ENCODE measurements around the gene EVX1.

The EVX1 gene

GRCh38 chr7:27249724-27250556, 7.3 kb downstream of the EVX1 start:
- peak; percentile 7 for DNase-seq (ENCODE audit: low spot score)

DNA sequence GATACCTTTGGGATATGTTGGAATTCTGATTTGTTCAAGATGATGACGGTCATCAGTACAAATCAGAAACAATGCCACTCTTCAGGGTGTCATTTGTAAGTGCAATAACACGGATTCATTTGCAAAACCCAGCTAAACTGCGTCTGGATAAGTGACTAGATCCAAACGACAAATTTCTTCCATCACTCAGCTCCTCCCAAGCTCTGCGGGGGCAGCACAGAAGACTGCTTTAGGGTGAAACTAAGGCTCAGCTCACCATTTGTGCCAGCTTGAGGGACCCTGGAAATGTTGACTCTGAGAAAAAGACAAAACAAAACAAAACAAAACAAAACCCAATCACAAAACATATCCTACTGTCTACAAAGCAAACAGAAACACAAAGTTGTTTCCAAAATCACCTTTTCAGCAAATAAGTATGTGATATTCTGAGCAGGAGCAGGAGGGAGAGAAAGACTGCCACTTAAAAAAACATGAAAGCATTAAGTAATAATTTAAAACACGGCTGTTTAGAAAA, 8.0 kb downstream of the EVX1 start:
- peak; percentile 6 for DNase-seq (ENCODE audit: low spot score)

DNA sequence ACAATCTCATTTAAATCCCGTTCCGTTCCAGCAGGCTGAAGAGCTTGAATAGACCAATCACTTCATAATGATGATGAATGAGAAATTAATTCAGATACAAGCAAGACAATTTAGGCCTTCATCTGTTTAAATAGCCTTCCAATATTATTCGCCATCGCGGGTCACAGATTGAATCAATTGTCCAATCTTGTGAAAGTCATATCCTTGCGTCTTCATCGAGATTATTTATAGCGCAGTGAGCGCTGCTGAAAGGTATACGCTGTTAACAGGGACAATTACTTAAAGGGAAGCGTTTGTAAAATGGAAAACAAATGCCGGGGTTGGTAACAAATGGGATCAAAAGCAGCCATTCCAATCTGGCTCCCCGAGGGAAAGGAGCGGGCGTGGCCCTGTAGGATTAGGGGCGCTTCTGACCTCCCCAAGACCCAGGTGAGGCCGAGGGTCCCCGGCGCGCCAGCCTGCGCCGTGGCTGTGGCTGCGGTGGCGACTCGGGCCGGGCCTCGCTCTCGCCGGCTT, 8.6 kb downstream of the EVX1 start:
- peak; percentile 13 for DNase-seq (ENCODE audit: low spot score)

GRCh38 chr7:27251652-27252590, 9.3 kb downstream of the EVX1 start:
- peak; percentile 11 for DNase-seq (ENCODE audit: low spot score)

DNA sequence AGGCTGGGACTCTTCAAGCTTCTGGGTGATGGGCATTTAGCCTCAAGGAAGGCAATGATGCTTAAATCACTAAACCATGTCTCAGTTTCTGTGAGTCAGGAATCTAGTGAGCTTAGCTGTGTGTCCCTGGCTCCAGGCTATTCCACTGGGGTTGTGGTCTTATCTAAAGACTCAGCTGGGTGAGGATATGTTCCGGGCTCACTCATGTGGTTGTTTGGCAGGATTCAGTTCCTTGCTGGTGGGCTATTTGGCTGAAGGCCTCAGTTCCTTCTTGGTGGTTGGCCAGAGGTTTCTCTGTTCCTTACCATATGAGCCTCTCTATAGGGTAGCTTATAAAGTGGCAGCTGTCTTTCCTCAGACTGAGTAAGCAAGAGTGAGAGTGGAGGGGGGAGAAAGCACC, 12.0 kb downstream of the EVX1 start:
- DNase-seq (ENCODE audit: low spot score): peak; percentile 4

DNA sequence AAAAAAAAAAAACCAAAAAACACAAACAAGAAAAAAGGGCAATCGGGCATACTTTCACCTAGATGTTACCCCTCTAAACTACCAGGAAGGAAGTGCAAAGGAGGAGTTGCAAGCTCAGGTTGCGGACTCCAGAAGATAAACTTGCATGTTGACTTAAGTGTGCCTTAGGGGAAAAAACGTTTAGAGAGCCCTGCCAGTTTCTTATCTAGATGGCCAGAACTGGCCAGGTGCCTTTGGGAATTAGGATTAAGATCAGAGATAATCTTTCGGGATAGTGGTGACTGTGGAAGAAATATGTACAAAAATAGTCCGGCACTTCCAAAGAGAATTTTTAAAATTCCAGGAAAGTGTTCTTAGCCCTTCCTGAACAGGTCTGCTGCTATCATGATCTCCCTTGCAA, 17.6 kb downstream of the EVX1 start:
- peak; percentile 5 for DNase-seq (ENCODE audit: low spot score)

DNA sequence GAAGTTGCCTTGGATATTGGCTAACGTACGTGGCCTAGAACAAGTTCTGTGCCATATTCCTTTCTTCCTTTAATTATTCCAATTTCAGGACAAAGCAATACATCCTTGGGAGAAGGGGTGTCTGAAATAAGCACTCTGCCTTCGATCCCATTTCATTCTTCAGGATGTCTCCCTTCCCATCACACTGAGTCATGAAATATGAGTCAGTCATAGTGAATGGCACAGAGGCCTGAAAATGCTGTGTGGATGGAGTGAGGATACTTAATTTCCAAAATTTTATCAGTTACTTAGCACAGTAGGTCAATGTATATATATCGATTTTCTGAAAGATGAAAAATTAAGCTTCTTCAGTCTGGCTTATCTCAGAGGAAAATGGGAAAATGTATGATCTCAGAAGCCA, 19.5 kb downstream of the EVX1 start:
- no peak for DNase-seq (ENCODE audit: low spot score)

GRCh38 chr7:27263781-27264180, 21.2 kb downstream of the EVX1 start:
- DNase-seq (ENCODE audit: low spot score): no peak

GRCh38 chr7:27269455-27269854, 26.9 kb downstream of the EVX1 start:
- DNase-seq (ENCODE audit: low spot score): no peak

DNA sequence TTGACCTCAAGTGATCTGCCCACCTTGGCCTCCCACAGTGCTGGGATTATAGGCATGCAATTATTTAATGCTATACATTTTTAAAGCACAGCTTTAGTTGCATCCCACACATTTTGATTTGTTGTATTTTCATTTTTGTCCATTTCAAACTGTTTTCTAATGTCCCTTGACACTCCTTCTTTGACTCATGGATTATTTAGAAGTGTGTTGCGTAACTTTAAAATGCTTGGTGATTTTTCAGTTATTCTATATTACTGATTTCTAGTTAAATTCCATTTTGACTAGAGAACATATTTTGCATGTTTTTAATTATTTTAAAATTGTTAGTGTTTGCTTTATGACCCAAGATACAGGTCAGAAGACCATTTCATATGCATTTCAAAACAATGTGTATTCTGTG, 28.8 kb downstream of the EVX1 start:
- DNase-seq (ENCODE audit: low spot score): no peak

DNA sequence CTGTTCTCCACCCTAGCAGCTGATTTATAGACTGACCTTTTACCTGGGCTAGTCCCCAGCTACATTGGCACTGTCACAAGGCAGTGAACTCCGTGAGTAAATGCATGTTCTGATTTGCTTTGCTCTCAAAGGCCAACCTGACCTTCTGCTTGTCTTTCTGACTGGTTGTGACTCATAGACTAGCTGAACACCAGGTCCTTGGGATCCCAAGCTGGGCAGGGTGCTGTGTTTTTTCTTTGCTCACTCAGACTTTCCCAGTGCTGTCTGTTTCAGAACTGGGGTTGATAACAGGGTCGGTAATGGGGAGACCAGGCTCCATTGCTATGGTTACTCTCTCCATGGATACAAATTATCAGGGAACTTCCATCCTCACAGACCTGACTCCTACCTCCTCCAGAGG, 35.0 kb downstream of the EVX1 start:
- DNase-seq (ENCODE audit: low spot score): no peak

DNA sequence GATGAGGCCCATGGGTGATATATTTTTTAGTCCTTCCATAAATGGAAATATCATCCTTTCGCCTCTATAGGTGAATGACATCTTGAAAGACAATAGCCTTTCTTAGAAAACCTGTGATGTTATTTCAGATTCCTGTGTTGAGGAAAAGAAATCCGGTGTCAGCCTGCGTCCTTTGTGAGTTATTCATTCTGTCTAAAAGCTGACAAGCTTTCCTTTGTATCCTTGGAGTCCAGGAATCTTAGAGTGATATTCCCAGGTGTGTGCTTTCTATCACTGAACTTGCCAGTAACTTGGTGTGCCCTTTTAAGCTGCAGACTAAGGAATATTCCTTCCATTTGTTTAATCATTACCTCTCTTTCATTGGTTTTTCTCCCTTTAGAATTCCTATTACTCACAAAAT, 41.0 kb downstream of the EVX1 start:
- no peak for DNase-seq (ENCODE audit: low spot score)

DNA sequence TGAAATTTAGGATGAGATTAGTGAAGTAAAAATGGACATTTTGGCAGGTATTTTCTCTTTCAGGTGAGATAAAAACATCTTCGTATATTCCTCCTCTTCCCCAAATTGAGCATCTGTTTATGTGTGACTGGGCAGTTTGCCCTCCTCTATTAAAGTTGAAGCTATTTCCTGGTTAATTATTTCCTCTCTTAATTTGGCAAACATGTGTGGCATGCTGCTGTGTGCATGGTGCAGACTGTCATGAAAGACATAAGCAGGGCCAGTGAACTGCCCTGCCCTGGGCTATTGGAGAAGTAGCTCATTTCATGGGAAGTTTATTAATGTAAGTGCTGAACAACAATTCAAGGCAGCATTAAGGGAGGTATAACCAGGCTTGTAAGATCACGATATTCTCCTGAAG, 52.6 kb downstream of the EVX1 start:
- DNase-seq (ENCODE audit: low spot score): no peak

DNA sequence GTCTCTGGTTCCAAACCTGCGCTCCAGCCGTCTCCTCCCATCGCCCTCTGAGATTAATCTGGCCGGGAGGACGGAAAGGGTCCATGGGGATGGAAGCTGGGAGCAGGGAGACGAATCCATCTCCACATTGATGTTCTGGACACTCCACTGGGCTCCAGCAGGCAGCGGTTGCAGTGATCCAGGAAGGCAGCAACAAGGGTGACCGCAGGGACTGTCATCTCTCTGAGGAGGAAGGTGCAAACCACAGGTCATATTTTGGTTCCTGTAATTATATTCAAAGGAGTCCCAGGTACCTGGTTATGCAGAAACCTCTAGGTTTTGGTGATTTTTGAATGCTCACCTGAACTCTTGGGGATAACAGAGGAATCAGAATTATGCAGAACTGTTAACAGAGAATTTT, 54.8 kb downstream of the EVX1 start:
- DNase-seq (ENCODE audit: low spot score): no peak
